Measurements from ENCODE around the gene LRRC38. TPM values are rescaled to one million over a fixed set of nuclear protein-coding genes. Genes with fewer than 3 reads are reported as not detected.

The LRRC38 gene
- total RNA-seq, 2 donors from 2014 or later: 0.46 to 0.51 TPM

DNA sequence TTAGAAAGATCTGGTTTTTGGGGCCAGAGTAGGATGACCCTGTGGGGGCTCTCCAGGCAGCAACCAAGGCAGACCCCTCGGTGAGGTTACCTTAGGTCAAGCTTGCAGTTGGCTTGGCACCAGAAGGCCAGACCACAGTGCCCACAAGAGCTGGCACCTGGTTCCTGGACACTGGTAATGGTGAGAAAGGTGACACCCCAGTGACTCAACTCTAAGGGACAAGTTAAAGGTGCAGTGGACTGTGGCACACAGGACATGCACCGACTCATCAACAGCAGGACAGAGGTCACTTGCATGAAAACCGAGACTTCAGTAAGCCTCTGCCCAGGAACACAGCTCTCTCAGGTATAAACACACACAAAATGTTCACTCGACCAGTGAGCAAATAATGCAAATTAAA, 6.7 kb downstream of the LRRC38 start:
- DNase-seq: no peak

DNA sequence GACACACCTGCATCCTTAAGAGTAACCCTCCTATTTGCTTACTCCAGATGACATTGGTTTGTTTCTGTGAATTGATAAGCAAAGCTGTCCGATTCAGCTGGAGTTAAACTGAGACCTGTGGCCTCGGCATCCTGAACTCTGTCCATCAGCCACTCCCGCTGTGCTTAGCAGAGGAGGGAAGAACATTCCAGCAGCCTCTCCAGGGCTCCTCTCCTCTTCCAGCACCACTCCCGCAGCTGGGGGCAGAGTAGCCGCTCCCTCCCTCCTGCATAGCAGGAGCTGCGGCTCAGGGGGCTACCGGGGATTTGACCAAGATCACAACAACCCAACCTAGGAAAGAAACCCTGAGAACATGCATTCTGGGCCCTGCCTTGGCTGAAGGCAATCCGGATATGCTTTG, 8.8 kb downstream of the LRRC38 start:
- no peak overlapping the region for H3K4me3 ChIP-seq (ENCODE audit: low read length)
- no peaks in the 10 kb centered on the region for H3K36me3 Mint-ChIP-seq (ENCODE audit: low read depth)
- peaks cover 69% of the 10 kb centered on the region for H3K27me3 Mint-ChIP-seq (ENCODE audit: insufficient read depth)
- H3K4me1 Mint-ChIP-seq: peaks cover 4% of the 10 kb centered on the region
- TF ChIP-seq, protein P1, sequence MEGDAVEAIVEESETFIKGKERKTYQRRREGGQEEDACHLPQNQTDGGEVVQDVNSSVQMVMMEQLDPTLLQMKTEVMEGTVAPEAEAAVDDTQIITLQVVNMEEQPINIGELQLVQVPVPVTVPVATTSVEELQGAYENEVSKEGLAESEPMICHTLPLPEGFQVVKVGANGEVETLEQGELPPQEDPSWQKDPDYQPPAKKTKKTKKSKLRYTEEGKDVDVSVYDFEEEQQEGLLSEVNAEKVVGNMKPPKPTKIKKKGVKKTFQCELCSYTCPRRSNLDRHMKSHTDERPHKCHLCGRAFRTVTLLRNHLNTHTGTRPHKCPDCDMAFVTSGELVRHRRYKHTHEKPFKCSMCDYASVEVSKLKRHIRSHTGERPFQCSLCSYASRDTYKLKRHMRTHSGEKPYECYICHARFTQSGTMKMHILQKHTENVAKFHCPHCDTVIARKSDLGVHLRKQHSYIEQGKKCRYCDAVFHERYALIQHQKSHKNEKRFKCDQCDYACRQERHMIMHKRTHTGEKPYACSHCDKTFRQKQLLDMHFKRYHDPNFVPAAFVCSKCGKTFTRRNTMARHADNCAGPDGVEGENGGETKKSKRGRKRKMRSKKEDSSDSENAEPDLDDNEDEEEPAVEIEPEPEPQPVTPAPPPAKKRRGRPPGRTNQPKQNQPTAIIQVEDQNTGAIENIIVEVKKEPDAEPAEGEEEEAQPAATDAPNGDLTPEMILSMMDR (conservative IDR thresholded peaks at IDR 0.05): no peak
- peak; percentile 52 for DNase-seq
- H3K36me3 ChIP-seq (ENCODE audit: control insufficient read depth, insufficient read depth, low read length): no peaks in the 10 kb centered on the region
- no peak overlapping the region for H3K27ac Mint-ChIP-seq
- peaks cover 23% of the 10 kb centered on the region for H3K27me3 ChIP-seq (ENCODE audit: control insufficient read depth, insufficient read depth, low read length, poor library complexity, severe bottlenecking)
- H3K9me3 Mint-ChIP-seq: no peaks in the 10 kb centered on the region
- no peak overlapping the region for H3K27ac ChIP-seq (ENCODE audit: low read depth, low read length)
- no peak overlapping the region for H3K9ac ChIP-seq (ENCODE audit: extremely low read depth, low read length, poor library complexity, severe bottlenecking)
- H3K9me3 ChIP-seq (ENCODE audit: control insufficient read depth, low read length): no peaks in the 10 kb centered on the region
- WGBS, 2 experiments (ENCODE audit: insufficient coverage in 1 of 2, insufficient read length in 1 of 2): 40 to 56% methylated on average over 1 to 8 of the region's 8 CpGs
- H3K4me3 Mint-ChIP-seq: no peak overlapping the region
- no peaks in the 10 kb centered on the region for H3K4me1 ChIP-seq (ENCODE audit: control insufficient read depth, insufficient read depth, low read length)

More for the DNA sequence above, 6.7 kb downstream of the LRRC38 start:
- Histone ChIP-seq H3K4me3 (ENCODE audit: low read length) (no peak overlapping the region), H3K36me3 (ENCODE audit: control insufficient read depth, insufficient read depth, low read length) (no peaks in the 10 kb centered on the region), H3K4me1 (ENCODE audit: control insufficient read depth, insufficient read depth, low read length) (no peaks in the 10 kb centered on the region), H3K27ac (ENCODE audit: low read depth, low read length) (no peak overlapping the region), H3K9ac (ENCODE audit: extremely low read depth, low read length, poor library complexity, severe bottlenecking) (no peak overlapping the region), H3K9me3 (ENCODE audit: control insufficient read depth, low read length) (no peaks in the 10 kb centered on the region), H3K27me3 (ENCODE audit: control insufficient read depth, insufficient read depth, low read length, poor library complexity, severe bottlenecking) (peaks cover 43% of the 10 kb centered on the region)
- 83 to 92% methylated on average over 3 to 4 of the region's 4 CpGs for WGBS, 2 experiments (ENCODE audit: insufficient coverage in 1 of 2, insufficient read length in 1 of 2)
- Mint-ChIP-seq H3K9me3 (no peaks in the 10 kb centered on the region), H3K27ac (no peak overlapping the region), H3K27me3 (ENCODE audit: insufficient read depth) (peaks cover 81% of the 10 kb centered on the region), H3K4me1 (peaks cover 4% of the 10 kb centered on the region), H3K4me3 (no peak overlapping the region), H3K36me3 (ENCODE audit: low read depth) (no peaks in the 10 kb centered on the region)
- TF ChIP-seq, protein P1 (conservative IDR thresholded peaks at IDR 0.05): no peak

DNA sequence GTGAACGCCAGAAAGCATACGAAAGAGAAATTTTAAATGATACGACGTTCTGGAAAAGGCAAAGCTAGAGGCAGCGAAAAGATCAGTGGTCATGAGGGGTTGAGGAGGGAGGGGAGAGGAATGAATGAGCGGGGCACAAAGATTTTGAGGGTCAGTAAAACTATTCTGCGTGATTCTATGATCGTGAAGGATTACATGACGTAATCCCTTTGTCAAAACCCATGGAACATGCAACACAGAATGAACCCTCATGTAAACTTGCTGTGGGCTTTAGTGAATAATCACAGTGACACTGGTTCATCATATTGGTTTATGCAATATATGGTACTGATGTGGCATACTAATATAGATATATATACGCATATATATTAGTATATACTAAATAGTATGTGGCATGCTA, 13.0 kb downstream of the LRRC38 start:
- Mint-ChIP-seq H3K9me3 (no peaks in the 10 kb centered on the region), H3K27me3 (ENCODE audit: insufficient read depth) (peaks cover 76% of the 10 kb centered on the region), H3K4me3 (no peak overlapping the region), H3K4me1 (peaks cover 4% of the 10 kb centered on the region), H3K36me3 (ENCODE audit: low read depth) (no peaks in the 10 kb centered on the region), H3K27ac (no peak overlapping the region)
- Histone ChIP-seq H3K4me1 (ENCODE audit: control insufficient read depth, insufficient read depth, low read length) (no peaks in the 10 kb centered on the region), H3K9me3 (ENCODE audit: control insufficient read depth, low read length) (no peaks in the 10 kb centered on the region), H3K4me3 (ENCODE audit: low read length) (no peak overlapping the region), H3K9ac (ENCODE audit: extremely low read depth, low read length, poor library complexity, severe bottlenecking) (no peak overlapping the region), H3K27ac (ENCODE audit: low read depth, low read length) (no peak overlapping the region), H3K36me3 (ENCODE audit: control insufficient read depth, insufficient read depth, low read length) (no peaks in the 10 kb centered on the region), H3K27me3 (ENCODE audit: control insufficient read depth, insufficient read depth, low read length, poor library complexity, severe bottlenecking) (peaks cover 26% of the 10 kb centered on the region)
- no peak for DNase-seq
- TF ChIP-seq, protein P1 (conservative IDR thresholded peaks at IDR 0.05): no peak
- WGBS, 2 experiments (ENCODE audit: insufficient coverage in 1 of 2, insufficient read length in 1 of 2): 92 to 95% methylated on average over 5 to 9 of the region's 10 CpGs
